IPS-18c (cell line): ENCODE measurements around the gene A4GNT.
"Not testable (repeated sequence)": the region's sequence is repeated elsewhere in the genome, so short reads cannot be mapped to it uniquely, and the experiment has no call there.

Experiments
- H3K4me3 ChIP-seq: 2 replicates; pipeline ENCODE4 v1.7.0; 2013; ENCODE audit warnings: low read depth, mild to moderate bottlenecking, low read length, moderate library complexity; ENCODE audit not compliant: insufficient read depth
- H3K9me3 ChIP-seq: one replicate; pipeline ENCODE4 v1.6.1; 2013; ENCODE audit warnings: mild to moderate bottlenecking, low read length, moderate library complexity; ENCODE audit not compliant: control insufficient read depth, insufficient read depth

A4GNT gene

DNA sequence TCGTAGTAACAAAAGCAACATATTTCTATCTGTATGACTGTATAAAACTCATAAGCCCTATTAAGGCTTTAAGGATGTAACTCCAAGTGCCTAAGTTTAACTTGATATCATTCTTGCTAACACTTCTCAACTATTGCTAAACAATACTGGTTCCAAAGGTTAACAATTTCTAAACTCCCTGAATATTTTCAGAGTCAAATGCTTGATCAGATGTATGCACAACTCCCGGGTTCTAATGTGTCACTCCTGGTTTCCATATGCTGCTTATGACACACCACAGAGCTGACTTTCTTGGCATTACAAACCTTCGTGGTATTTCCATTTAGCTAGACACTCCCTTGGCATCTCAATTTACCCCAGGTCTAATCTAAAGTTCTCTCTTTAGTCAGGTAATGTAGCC is 43.1 kb downstream of the A4GNT start:
- H3K4me3 ChIP-seq = no peak overlapping the region
- no peaks in the 10 kb centered on the region for H3K9me3 ChIP-seq

GRCh38 chr3:138085745-138086144 is 46.4 kb downstream of the A4GNT start:
- H3K9me3 ChIP-seq, H3K4me3 ChIP-seq: not testable (repeated sequence)

- H3K9me3 ChIP-seq = no peaks in the 10 kb centered on the region
- no peak overlapping the region for H3K4me3 ChIP-seq
These were observed 48.0 kb downstream of the A4GNT start for GRCh38 chr3:138084196-138084595.

DNA sequence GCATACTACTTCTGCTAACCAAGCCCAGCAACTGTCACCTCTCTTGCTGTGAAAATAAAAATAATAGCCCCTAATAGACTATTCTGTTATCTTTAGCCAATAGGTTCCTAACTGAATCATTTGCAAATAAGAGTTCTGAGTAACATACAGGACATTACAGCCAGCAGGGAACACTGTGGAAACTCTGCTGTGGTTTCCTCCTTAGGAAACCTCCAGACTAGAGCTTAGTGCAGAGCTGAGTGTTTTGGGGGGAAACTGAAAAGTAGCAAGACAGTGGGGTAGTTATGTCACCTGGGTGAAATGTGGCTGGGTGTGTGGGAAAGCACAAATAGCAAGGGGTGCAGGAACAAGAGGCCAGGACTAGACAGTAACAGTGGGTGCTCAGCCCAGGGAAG is 49.2 kb downstream of the A4GNT start:
- Histone ChIP-seq H3K4me3 (no peak overlapping the region), H3K9me3 (no peaks in the 10 kb centered on the region)

DNA sequence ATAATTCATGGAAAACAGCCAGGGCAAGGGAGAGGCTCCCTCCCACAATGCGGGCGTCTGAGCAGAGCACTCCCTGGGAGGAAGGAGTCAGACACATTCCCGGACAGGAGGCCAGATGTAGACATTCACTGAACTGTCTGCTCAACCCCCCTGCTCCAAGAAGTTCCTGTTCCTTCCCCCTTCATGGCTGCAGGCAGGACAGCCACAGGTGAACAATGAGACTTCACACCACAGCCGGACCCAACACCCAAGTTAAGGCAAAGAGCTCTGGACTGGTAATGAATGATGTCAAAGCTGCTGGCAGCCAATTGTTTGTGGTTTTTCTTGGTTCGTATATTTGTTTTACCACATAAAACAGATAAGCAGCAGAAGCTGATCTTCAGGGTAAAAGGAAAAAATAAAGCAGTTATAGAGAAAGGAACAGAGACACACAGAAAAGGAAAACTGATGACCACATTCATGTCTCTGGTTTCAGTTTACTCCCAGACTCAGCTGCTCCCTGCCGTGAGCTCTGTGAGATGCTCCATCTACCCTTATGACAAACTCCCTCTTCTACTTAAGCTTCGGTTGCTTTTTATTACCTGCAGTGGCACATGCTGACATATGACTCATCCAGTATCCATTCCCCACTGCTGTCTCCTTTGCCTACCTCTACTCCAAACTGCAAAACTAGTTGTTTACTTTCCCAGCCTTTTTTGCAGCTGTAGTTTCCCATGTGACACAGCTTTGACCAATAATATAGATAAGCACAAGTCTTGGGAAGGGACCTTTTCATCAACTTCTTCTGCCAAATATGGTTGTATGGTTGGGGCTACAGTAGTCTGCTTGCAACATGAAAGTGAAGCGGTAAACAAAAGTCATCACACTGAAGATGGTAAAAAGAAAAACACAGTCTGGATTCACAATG is 49.9 kb downstream of the A4GNT start:
- no peaks in the 10 kb centered on the region for H3K9me3 ChIP-seq
- no peak overlapping the region for H3K4me3 ChIP-seq

GRCh38 chr3:138081371-138082084 is 50.7 kb downstream of the A4GNT start:
- H3K4me3 ChIP-seq = no peak overlapping the region
- no peaks in the 10 kb centered on the region for H3K9me3 ChIP-seq

DNA sequence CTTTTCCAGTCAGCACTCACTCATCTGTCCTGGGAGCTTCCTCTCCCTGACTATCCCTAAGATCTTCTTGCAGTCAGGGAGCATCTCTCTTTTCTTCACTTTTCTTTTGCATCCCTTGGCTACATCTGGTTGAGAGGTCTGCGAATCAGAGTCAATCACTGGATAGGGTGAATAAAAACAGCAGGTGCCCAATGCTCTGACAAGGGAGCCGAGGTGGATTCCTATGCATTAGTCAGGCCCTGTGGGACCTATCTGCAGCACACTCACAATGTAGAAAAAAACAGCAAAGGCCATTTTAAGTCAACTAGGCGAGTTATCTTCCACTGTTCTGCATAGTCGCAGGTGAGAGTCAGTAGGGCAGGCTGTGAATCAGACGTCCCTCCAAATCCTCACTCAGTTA is 52.3 kb downstream of the A4GNT start:
- H3K9me3 ChIP-seq = no peaks in the 10 kb centered on the region
- H3K4me3 ChIP-seq = no peak overlapping the region

GRCh38 chr3:138078901-138079344 is 53.3 kb downstream of the A4GNT start:
- Histone ChIP-seq H3K9me3 (no peaks in the 10 kb centered on the region), H3K4me3 (no peak overlapping the region)

- Histone ChIP-seq H3K4me3 (no peak overlapping the region), H3K9me3 (no peaks in the 10 kb centered on the region)
These were observed 54.1 kb downstream of the A4GNT start for GRCh38 chr3:138078096-138078495.
